Psoas muscle (tissue), 8 donors: Measurements from ENCODE around the gene SERAC1. TPM values are rescaled to one million over a fixed set of nuclear protein-coding genes. Genes with fewer than 3 reads are reported as not detected.

Source experiments
- ATAC-seq, 4 donors: fragments of 200-7000 bp; cut with Tn5 transposase; one replicate each; pipeline ENCODE4 v1.9.1; 2020; ENCODE audit warnings: moderate library complexity in 3 of 4, mild to moderate bottlenecking in 2 of 4
- DNase-seq, 2 donors: peaks; one replicate each; pipeline ENCODE4 v3.0.0-alpha.2; 2020
- H3K27ac ChIP-seq: fragments of 200-600 bp; one replicate; pipeline ENCODE4 v1.8.0; 2022
- H3K27me3 ChIP-seq, 3 donors: fragments of 200-600 bp in 1 of 3; one replicate each; pipeline versions ENCODE4 v1.6.1 to v1.8.0; 2013 to 2022; ENCODE audit warnings: low read length in 2 of 3, mild to moderate bottlenecking in 2 of 3, moderate library complexity in 1 of 3; ENCODE audit not compliant: insufficient read depth in 3 of 3
- H3K36me3 ChIP-seq, 2 donors: fragments of 200-600 bp in 1 of 2; one replicate each; pipeline versions ENCODE4 v1.6.1 to v1.8.0; 2013 to 2022; ENCODE audit warnings: low read depth in 1 of 2, mild to moderate bottlenecking in 1 of 2, moderate library complexity in 1 of 2; ENCODE audit not compliant: insufficient read depth in 1 of 2
- H3K4me1 ChIP-seq: fragments of 200-600 bp; one replicate; pipeline ENCODE4 v1.8.0; 2022
- H3K4me3 ChIP-seq: fragments of 200-600 bp; one replicate; pipeline ENCODE4 v1.8.0; 2022; ENCODE audit warnings: mild to moderate bottlenecking
- H3K9me3 ChIP-seq: fragments of 200-600 bp; one replicate; pipeline ENCODE4 v1.8.0; 2022
- WGBS, 3 donors: extraction: QIAGEN DNeasy Blood & Tissue Kit; methylation state at CpG; one replicate each; pipeline versions ENCODE4 v1.1.6 to v1.1.7; 2013; 5-methylcytosine and 5-hydroxymethylcytosine counted together
- intact Hi-C, 2 donors: fragments of 100-400 bp; cut with DNase I; formaldehyde crosslinking; loops; one replicate each; pipeline versions ENCODE4 v1.11.0 to v1.14.2; 2022
- polyA plus RNA-seq, 3 donors: library from polyadenylated mRNA; stranded (reverse); fragments of 200-250 nt; gene quantifications; one replicate each; pipeline ENCODE4 v1.2.3, GENCODE V29; 2013
- total RNA-seq, 4 donors: library from RNA; stranded (reverse); fragmentation: NEBNext Ultra II Directional in 2 of 4; extraction: Animal tissue kit (Norgen Biotek cat#: 25700) in 2 of 4; gene quantifications; one replicate each; pipeline versions ENCODE4 v1.2.1 to v1.2.4, GENCODE V29; 2021 to 2023
- TF ChIP-seq, protein P1 (sequence below): fragments of 200-600 bp; IDR thresholded peaks from one replicate; pipeline ENCODE4 v1.8.0; 2022; ENCODE audit warnings: antibody characterized with exemption
- donor health status: healthy with polysubstance abuse.
- donor health status: DM: no; HTN: no; CAD: no; lungs with moderate emphysema.
- donor health status: Bipolar disorder and iron deficiency.
- donor health status: healthy.
- donor health status: DM: yes; HTN: yes; CAD: no.
- donor health status: DM: no; HTN: no; CAD: no.
- donor health status: DM: no; HTN: no; CAD: no.
- donor health status: DM: yes; HTN: yes; CAD: no.

The SERAC1 gene
- total and polyA plus RNA-seq, 7 donors: 3.9 to 11.0 (median 6.5) TPM

DNA sequence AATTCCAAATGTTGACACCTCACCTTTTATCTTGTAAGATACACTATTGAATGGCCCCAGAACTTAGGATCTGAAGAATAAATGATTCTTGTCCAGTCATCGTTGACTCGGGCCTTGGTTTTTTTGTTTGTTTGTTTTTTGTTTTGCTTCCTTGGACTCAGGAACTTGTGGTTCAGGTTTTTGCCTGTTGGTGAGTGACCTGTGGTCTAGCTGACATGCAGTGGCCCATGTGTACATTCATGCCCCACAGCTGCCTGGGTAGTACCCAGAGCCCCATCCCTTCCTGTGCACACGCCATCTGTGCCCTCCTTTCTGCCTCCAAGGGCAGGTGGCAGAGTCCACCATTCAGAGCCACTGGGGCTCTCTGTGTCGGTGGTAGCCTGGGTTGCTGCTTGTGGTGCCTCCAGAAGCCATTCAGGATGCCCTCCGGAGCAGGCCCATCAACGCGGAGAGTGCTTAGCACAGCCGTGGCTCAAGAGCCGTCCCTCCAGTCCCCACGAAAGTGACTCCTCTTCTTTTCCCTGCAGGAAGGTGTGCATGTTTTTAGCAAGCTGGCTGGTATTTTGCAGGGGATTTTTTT is 100.5 kb downstream of the SERAC1 start:
- WGBS, 3 donors: 84 to 95% (median 93%) methylated on average over 10 of the region's 10 CpGs

DNA sequence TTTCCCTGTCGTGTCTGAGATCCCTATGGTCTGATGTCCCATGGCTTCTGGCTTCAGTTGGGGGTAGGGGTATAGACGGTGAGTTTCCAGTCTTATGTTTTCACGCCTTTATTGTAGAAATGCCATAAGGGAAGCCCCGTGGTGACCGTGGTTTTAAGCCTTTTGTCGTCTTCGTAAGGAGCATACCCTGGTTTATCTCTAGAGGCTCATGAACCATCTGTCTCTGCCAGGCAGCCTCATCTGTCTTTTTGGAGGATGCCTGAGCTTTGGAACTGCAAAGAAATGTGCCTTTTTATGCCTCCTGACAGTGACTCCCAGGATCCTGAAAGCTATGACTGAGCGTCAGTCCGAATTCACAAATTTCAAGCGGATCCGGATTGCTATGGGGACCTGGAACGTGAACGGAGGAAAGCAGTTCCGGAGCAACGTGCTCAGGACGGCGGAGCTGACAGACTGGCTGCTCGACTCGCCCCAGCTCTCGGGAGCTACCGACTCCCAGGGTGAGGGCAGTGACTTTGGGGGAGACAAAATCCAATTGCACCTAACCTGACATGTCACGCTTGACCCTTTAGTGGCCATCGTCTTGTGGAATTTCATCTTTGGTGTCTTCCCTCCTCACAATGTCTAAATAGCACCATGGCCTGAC is 101.8 kb downstream of the SERAC1 start:
- no peak overlapping the region for H3K27ac ChIP-seq
- peaks cover 0 to 54% of the 10 kb centered on the region in 2 donors for H3K36me3 ChIP-seq
- TF ChIP-seq, protein P1, sequence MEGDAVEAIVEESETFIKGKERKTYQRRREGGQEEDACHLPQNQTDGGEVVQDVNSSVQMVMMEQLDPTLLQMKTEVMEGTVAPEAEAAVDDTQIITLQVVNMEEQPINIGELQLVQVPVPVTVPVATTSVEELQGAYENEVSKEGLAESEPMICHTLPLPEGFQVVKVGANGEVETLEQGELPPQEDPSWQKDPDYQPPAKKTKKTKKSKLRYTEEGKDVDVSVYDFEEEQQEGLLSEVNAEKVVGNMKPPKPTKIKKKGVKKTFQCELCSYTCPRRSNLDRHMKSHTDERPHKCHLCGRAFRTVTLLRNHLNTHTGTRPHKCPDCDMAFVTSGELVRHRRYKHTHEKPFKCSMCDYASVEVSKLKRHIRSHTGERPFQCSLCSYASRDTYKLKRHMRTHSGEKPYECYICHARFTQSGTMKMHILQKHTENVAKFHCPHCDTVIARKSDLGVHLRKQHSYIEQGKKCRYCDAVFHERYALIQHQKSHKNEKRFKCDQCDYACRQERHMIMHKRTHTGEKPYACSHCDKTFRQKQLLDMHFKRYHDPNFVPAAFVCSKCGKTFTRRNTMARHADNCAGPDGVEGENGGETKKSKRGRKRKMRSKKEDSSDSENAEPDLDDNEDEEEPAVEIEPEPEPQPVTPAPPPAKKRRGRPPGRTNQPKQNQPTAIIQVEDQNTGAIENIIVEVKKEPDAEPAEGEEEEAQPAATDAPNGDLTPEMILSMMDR: no peak
- intact Hi-C loops: loop anchor here in 1 of 2 donors (5.0 kb wide), 1 partner anchor 34 kb away; no protein-coding TSS in a partner anchor
- H3K4me1 ChIP-seq: peaks cover 10% of the 10 kb centered on the region
- WGBS, 3 donors: 88 to 93% (median 92%) methylated on average over 23 of the region's 23 CpGs
- DNase-seq (no peak), ATAC-seq (no peak)
- H3K9me3 ChIP-seq: no peaks in the 10 kb centered on the region
- no peak overlapping the region for H3K4me3 ChIP-seq
- no peaks in the 10 kb centered on the region for H3K27me3 ChIP-seq

More for the DNA sequence above, 100.5 kb downstream of the SERAC1 start:
- DNase-seq (no peak), ATAC-seq (no peak)
- peaks cover 8% of the 10 kb centered on the region for H3K4me1 ChIP-seq
- TF ChIP-seq, protein P1: no peak
- no peak overlapping the region for H3K4me3 ChIP-seq
- H3K9me3 ChIP-seq: no peaks in the 10 kb centered on the region
- no peak overlapping the region for H3K27ac ChIP-seq
- no peaks in the 10 kb centered on the region for H3K27me3 ChIP-seq
- intact Hi-C loops: loop anchor here in 1 of 2 donors (5.0 kb wide), 1 partner anchor 35 kb away; no protein-coding TSS in a partner anchor
- peaks cover 0 to 59% of the 10 kb centered on the region in 2 donors for H3K36me3 ChIP-seq

DNA sequence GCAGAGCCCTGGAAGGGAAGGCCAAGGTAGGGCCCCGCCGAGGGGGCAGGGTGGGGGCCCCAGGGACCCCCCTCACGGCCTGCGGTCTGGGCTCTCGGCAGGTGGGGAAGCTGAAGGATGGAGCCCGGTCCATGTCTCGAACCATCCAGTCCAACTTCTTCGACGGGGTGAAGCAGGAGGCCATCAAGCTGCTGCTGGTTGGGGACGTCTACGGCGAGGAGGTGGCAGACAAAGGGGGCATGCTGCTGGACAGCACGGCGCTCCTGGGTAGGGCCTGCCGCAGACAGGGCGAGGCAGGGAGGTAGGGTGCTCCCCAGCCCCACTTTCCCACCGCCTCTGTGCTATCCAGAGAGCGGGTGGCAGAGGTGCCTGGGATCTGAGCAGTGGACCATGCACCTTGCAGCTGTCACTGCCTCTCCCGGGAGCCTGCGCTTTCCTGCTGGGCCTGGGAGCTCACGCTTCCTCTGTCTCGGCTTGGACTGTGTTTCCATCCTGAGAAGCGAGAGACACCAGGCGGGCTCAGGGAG is 103.3 kb downstream of the SERAC1 start:
- intact Hi-C loops: loop anchor here in 1 of 2 donors (5.0 kb wide), 1 partner anchor 32 kb away; no protein-coding TSS in a partner anchor
- no peaks in the 10 kb centered on the region for H3K27me3 ChIP-seq
- DNase-seq: no peak
- TF ChIP-seq, protein P1: no peak
- WGBS, 3 donors: 85 to 95% (median 89%) methylated on average over 17 to 24 of the region's 24 CpGs
- H3K9me3 ChIP-seq: no peaks in the 10 kb centered on the region
- H3K27ac ChIP-seq: no peak overlapping the region
- H3K4me3 ChIP-seq: no peak overlapping the region
- peaks cover 24% of the 10 kb centered on the region for H3K4me1 ChIP-seq
- peaks cover 0 to 41% of the 10 kb centered on the region in 2 donors for H3K36me3 ChIP-seq
- ATAC-seq: no peak

DNA sequence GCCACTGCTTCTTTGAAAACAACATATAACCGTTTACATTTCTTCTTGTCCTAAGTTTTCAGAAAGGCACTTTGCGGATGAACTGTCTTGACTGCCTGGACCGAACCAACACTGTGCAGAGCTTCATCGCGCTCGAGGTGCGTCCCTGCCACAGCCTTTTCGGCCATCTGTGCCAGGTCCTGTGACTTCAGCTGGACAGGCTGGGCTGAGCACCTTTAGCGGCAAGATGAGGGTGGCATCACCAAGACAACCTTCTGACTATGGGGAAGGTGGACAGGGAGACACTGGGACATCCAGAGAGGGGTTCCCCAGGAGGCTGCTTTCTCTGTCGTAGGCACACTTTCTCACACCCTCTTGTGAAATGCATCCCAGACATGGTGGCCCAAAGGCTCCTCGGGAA is 104.3 kb downstream of the SERAC1 start:
- ATAC-seq (no peak), DNase-seq (no peak)
- WGBS, 3 donors: 95 to 99% (median 95%) methylated on average over 11 of the region's 11 CpGs
- Histone ChIP-seq H3K36me3 (peaks cover 0 to 34% of the 10 kb centered on the region in 2 donors), H3K27ac (no peak overlapping the region), H3K9me3 (no peaks in the 10 kb centered on the region), H3K4me1 (peaks cover 31% of the 10 kb centered on the region), H3K4me3 (no peak overlapping the region), H3K27me3 (no peaks in the 10 kb centered on the region)
- TF ChIP-seq, protein P1: no peak
- intact Hi-C loops: no loop called here
